ENCODE measurements around the gene ARFRP1. TPM values are rescaled to one million over a fixed set of nuclear protein-coding genes. Genes with fewer than 3 reads are reported as not detected.

ARFRP1 gene
- total and polyA plus RNA-seq, 2 experiments from 2014 or later: 16.7 to 24.6 TPM

- H3K79me2 ChIP-seq (replicated peaks; ENCODE audit: insufficient read depth): no peaks in the 10 kb centered on the region
- TF ChIP-seq NANOG (IDR thresholded peaks at IDR 0.05; ENCODE audit: borderline replicate concordance) (no peak), CTCF (conservative IDR thresholded peaks at IDR 0.05; ENCODE audit: low read depth in 2 of 2) (no peak), ETS1 (IDR thresholded peaks at IDR 0.05) (no peak), JUNB (IDR thresholded peaks at IDR 0.05; ENCODE audit: unreplicated experiment) (no peak), STAT1 (IDR thresholded peaks at IDR 0.05; ENCODE audit: unreplicated experiment) (no peak), CREB1 (CRISPR knock-in tag; IDR thresholded peaks at IDR 0.05; ENCODE audit: low read depth) (no peak), ZNF114 (CRISPR knock-in tag; IDR thresholded peaks at IDR 0.05) (no peak), EZH2 (IDR thresholded peaks at IDR 0.05; ENCODE audit: low read depth, unreplicated experiment) (no peak), ZNF331 (CRISPR knock-in tag; IDR thresholded peaks at IDR 0.05; ENCODE audit: low read depth) (no peak), REST (IDR thresholded peaks at IDR 0.05; ENCODE audit: unreplicated experiment) (no peak), POLR2AphosphoS5 (IDR thresholded peaks at IDR 0.05; ENCODE audit: low read depth) (no peak), EZH2phosphoT487 (IDR thresholded peaks at IDR 0.05; ENCODE audit: unreplicated experiment) (no peak), ZNF462 (CRISPR knock-in tag; IDR thresholded peaks at IDR 0.05) (no peak)
- H2AFZ ChIP-seq: no peak overlapping the region
- ATAC-seq (no peak), DNase-seq (ENCODE audit: low spot score) (no peak)
- no peaks in the 10 kb centered on the region for H3F3A ChIP-seq (replicated peaks; ENCODE audit: low read depth)
- no peaks in the 10 kb centered on the region for H3K27me3 ChIP-seq (ENCODE audit: insufficient read depth)
- no peak overlapping the region for H3K4me3 ChIP-seq
- H4K20me1 ChIP-seq (replicated peaks; ENCODE audit: insufficient read depth): no peaks in the 10 kb centered on the region
- Mint-ChIP-seq H3K9me3 (no peaks in the 10 kb centered on the region), H3K4me3 (no peak overlapping the region), H3K27ac (no peak overlapping the region), H3K36me3 (ENCODE audit: low read depth) (peaks cover 20% of the 10 kb centered on the region), H3K4me1 (no peaks in the 10 kb centered on the region), H3K27me3 (ENCODE audit: insufficient read depth, low read depth, poor library complexity) (peaks cover 8% of the 10 kb centered on the region)
- no peak overlapping the region for H3K27ac ChIP-seq (ENCODE audit: low read depth)
- H3K4me1 ChIP-seq (ENCODE audit: insufficient read depth): no peaks in the 10 kb centered on the region
- no peaks in the 10 kb centered on the region for H3K36me3 ChIP-seq (ENCODE audit: insufficient read depth)
- no peaks in the 10 kb centered on the region for H3K9me2 ChIP-seq (ENCODE audit: insufficient read depth)
- no peak overlapping the region for H3K4me2 ChIP-seq
These were observed 27.3 kb downstream of the ARFRP1 start for GRCh38 chr20:63680427-63680826.
